Psoas muscle (tissue), 8 donors: ENCODE data around the gene KCNMB1. TPM values are rescaled to one million over a fixed set of nuclear protein-coding genes. Genes with fewer than 3 reads are reported as not detected.

Source experiments
- ATAC-seq, 4 donors: fragments of 200-7000 bp; cut with Tn5 transposase; one replicate each; pipeline ENCODE4 v1.9.1; 2020; ENCODE audit warnings: moderate library complexity in 3 of 4, mild to moderate bottlenecking in 2 of 4
- DNase-seq, 2 donors: peaks; one replicate each; pipeline ENCODE4 v3.0.0-alpha.2; 2020
- H3K27ac ChIP-seq: fragments of 200-600 bp; one replicate; pipeline ENCODE4 v1.8.0; 2022
- H3K27me3 ChIP-seq, 3 donors: fragments of 200-600 bp in 1 of 3; one replicate each; pipeline versions ENCODE4 v1.6.1 to v1.8.0; 2013 to 2022; ENCODE audit warnings: low read length in 2 of 3, mild to moderate bottlenecking in 2 of 3, moderate library complexity in 1 of 3; ENCODE audit not compliant: insufficient read depth in 3 of 3
- H3K36me3 ChIP-seq, 2 donors: fragments of 200-600 bp in 1 of 2; one replicate each; pipeline versions ENCODE4 v1.6.1 to v1.8.0; 2013 to 2022; ENCODE audit warnings: low read depth in 1 of 2, mild to moderate bottlenecking in 1 of 2, moderate library complexity in 1 of 2; ENCODE audit not compliant: insufficient read depth in 1 of 2
- H3K4me1 ChIP-seq: fragments of 200-600 bp; one replicate; pipeline ENCODE4 v1.8.0; 2022
- H3K4me3 ChIP-seq: fragments of 200-600 bp; one replicate; pipeline ENCODE4 v1.8.0; 2022; ENCODE audit warnings: mild to moderate bottlenecking
- H3K9me3 ChIP-seq: fragments of 200-600 bp; one replicate; pipeline ENCODE4 v1.8.0; 2022
- WGBS, 3 donors: extraction: QIAGEN DNeasy Blood & Tissue Kit; methylation state at CpG; one replicate each; pipeline versions ENCODE4 v1.1.6 to v1.1.7; 2013; 5-methylcytosine and 5-hydroxymethylcytosine counted together
- intact Hi-C, 2 donors: fragments of 100-400 bp; cut with DNase I; formaldehyde crosslinking; loops; one replicate each; pipeline versions ENCODE4 v1.11.0 to v1.14.2; 2022
- polyA plus RNA-seq, 3 donors: library from polyadenylated mRNA; stranded (reverse); fragments of 200-250 nt; gene quantifications; one replicate each; pipeline ENCODE4 v1.2.3, GENCODE V29; 2013
- total RNA-seq, 4 donors: library from RNA; stranded (reverse); fragmentation: NEBNext Ultra II Directional in 2 of 4; extraction: Animal tissue kit (Norgen Biotek cat#: 25700) in 2 of 4; gene quantifications; one replicate each; pipeline versions ENCODE4 v1.2.1 to v1.2.4, GENCODE V29; 2021 to 2023
- TF ChIP-seq, protein P1 (sequence below): fragments of 200-600 bp; IDR thresholded peaks from one replicate; pipeline ENCODE4 v1.8.0; 2022; ENCODE audit warnings: antibody characterized with exemption
- donor health status: healthy with polysubstance abuse.
- donor health status: DM: no; HTN: no; CAD: no; lungs with moderate emphysema.
- donor health status: Bipolar disorder and iron deficiency.
- donor health status: healthy.
- donor health status: DM: yes; HTN: yes; CAD: no.
- donor health status: DM: no; HTN: no; CAD: no.
- donor health status: DM: no; HTN: no; CAD: no.
- donor health status: DM: yes; HTN: yes; CAD: no.

Gene KCNMB1
- total and polyA plus RNA-seq, 7 donors = 0.12 to 0.42 (median 0.25) TPM

DNA sequence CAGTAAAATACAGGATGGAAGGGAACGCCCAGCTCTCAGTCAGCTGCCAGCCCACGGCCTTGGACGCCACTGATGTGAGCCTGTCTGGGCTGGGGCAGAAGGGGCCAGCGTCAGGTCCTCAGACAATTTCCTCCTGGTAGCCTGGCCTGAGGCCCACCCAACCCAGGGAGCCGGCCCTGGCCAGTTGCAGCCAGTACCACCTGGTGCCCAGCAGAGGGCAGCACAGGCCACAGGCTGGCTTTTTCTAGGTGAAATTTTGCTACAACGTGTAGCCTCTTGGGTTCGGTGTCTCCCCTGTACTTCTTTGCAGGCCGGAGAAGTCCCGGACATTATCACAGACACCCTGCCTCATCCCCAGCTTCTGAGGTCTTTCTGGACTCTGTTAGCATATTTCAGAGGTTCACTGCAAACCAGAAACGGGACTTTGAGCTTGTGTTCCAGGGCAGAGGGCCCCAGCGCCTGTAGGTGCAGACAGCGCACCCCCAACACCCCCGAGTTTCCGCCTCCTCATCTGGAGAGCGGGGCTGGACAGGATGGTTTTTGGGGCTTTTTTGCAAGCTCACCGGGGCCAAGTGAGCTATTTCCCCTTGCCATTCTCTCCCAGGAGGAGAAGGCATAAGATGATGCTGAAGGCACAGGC, 45.9 kb upstream of the KCNMB1 start:
- Histone ChIP-seq H3K4me1 (no peaks in the 10 kb centered on the region), H3K4me3 (no peak overlapping the region), H3K27me3 (peaks cover 0 to 5% (median 0%) of the 10 kb centered on the region in 3 donors), H3K36me3 (no peaks in the 10 kb centered on the region), H3K27ac (no peak overlapping the region), H3K9me3 (peaks cover 4% of the 10 kb centered on the region)
- 39 to 42% (median 40%) methylated on average over 16 of the region's 16 CpGs for WGBS, 3 donors
- DNase-seq = peak; percentile 52 to 70
- peak; percentile 60 to 80 (median 70) for ATAC-seq
- intact Hi-C loops = loop anchor here (2.0 to 5.0 kb wide), 4 partner anchors 188 to 213 kb away; no protein-coding TSS in a partner anchor
- TF ChIP-seq, protein P1, sequence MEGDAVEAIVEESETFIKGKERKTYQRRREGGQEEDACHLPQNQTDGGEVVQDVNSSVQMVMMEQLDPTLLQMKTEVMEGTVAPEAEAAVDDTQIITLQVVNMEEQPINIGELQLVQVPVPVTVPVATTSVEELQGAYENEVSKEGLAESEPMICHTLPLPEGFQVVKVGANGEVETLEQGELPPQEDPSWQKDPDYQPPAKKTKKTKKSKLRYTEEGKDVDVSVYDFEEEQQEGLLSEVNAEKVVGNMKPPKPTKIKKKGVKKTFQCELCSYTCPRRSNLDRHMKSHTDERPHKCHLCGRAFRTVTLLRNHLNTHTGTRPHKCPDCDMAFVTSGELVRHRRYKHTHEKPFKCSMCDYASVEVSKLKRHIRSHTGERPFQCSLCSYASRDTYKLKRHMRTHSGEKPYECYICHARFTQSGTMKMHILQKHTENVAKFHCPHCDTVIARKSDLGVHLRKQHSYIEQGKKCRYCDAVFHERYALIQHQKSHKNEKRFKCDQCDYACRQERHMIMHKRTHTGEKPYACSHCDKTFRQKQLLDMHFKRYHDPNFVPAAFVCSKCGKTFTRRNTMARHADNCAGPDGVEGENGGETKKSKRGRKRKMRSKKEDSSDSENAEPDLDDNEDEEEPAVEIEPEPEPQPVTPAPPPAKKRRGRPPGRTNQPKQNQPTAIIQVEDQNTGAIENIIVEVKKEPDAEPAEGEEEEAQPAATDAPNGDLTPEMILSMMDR = peak; percentile 89

DNA sequence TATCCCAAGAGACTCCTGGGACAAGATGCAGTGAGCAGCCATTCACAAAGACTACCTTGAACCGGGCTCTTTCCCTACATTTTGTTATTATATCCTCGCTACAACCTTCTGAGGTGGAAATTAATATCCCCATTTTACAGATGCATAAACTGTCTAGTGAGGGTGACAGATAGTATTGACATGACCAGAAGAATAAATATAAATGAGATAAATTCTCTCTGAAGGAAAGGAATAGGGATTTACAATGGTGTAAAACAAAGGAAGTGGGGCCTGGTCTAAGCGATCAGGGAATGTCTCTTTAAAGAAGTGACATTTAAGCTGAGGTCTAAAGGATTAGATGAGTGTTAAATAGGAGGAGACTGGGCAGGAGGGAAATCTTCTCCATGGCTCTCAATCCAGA, 43.5 kb upstream of the KCNMB1 start:
- DNase-seq (no peak), ATAC-seq (no peak)
- intact Hi-C loops = loop anchor here in 1 of 2 donors (5.0 kb wide), 1 partner anchor 210 kb away; no protein-coding TSS in a partner anchor
- WGBS, 3 donors = 92 to 95% (median 94%) methylated on average over 3 of the region's 3 CpGs
- TF ChIP-seq, protein P1 = no peak
- no peaks in the 10 kb centered on the region for H3K36me3 ChIP-seq
- no peak overlapping the region for H3K27ac ChIP-seq
- H3K4me1 ChIP-seq = no peaks in the 10 kb centered on the region
- H3K4me3 ChIP-seq = no peak overlapping the region
- peaks cover 0 to 7% (median 0%) of the 10 kb centered on the region in 3 donors for H3K27me3 ChIP-seq
- H3K9me3 ChIP-seq = peaks cover 4% of the 10 kb centered on the region

DNA sequence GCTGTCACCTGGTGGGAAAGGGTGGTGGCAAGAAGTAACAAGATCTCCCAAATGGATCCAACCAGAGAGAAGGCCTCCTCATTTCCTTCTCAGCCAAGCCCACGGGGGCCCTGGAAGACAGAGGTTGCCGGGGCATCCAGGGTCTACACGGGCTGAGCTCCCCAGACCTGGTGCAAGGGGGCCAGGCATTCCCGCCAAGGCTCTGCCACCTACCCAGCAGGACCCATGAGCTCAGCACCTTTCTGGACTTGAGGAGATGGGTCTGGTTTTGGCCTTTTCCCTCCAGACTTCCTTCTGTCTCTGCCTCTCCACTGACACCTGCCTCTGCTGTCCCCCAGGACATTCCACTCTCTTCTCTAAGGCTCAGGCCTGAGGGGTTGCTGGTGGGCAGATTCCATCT, 42.4 kb upstream of the KCNMB1 start:
- TF ChIP-seq, protein P1 = no peak
- no peak for ATAC-seq
- intact Hi-C loops = loop anchor here in 1 of 2 donors (5.0 kb wide), 1 partner anchor 209 kb away; no protein-coding TSS in a partner anchor
- peaks cover 4% of the 10 kb centered on the region for H3K9me3 ChIP-seq
- no peak for DNase-seq
- H3K27me3 ChIP-seq = peaks cover 0 to 7% (median 0%) of the 10 kb centered on the region in 3 donors
- no peaks in the 10 kb centered on the region for H3K36me3 ChIP-seq
- WGBS, 3 donors = 79 to 87% (median 81%) methylated on average over 4 of the region's 4 CpGs
- H3K27ac ChIP-seq = no peak overlapping the region
- no peaks in the 10 kb centered on the region for H3K4me1 ChIP-seq
- no peak overlapping the region for H3K4me3 ChIP-seq

DNA sequence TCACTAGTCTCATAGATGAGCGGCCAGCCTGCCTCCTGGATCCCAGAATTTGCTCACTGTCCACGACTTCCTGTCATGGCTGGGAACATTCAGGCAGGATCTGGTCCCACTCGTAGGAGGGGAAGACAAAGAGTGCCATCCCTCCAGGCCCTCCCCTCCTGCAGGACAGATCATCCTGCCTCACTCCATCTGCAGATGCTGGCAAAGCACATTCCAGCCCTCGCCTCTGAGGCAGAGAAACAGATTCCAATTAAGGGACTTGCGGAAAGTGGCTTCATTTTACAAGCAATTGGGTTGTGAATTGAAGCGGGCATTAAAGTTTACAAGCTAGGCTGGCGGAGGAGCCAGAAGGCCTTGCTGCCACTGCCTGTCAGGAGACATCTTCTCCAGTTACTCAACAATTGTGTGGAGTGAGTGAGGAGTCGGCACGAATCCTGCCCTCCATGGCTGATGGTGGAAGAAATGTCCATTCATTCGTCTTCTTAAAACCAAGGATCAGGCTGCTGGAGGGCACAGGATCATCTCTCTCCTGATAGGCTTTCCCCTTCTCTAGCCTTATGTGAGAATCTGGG, 41.8 kb upstream of the KCNMB1 start:
- H3K27me3 ChIP-seq = peaks cover 0 to 7% (median 0%) of the 10 kb centered on the region in 3 donors
- DNase-seq = no peak
- TF ChIP-seq, protein P1 = no peak
- H3K36me3 ChIP-seq = no peaks in the 10 kb centered on the region
- peaks cover 4% of the 10 kb centered on the region for H3K9me3 ChIP-seq
- ATAC-seq = no peak
- WGBS, 3 donors = 57 to 67% (median 66%) methylated on average over 10 of the region's 10 CpGs
- H3K4me1 ChIP-seq = no peaks in the 10 kb centered on the region
- no peak overlapping the region for H3K4me3 ChIP-seq
- no peak overlapping the region for H3K27ac ChIP-seq
- intact Hi-C loops = loop anchor here in 1 of 2 donors (5.0 kb wide), 1 partner anchor 209 kb away; no protein-coding TSS in a partner anchor
